ENCODE measurements around the gene SLC12A8. TPM values are rescaled to one million over a fixed set of nuclear protein-coding genes. Genes with fewer than 3 reads are reported as not detected.

SLC12A8 gene
- total and polyA plus RNA-seq, 2 experiments from 2014 or later, result 6.9 to 15.9 TPM

DNA sequence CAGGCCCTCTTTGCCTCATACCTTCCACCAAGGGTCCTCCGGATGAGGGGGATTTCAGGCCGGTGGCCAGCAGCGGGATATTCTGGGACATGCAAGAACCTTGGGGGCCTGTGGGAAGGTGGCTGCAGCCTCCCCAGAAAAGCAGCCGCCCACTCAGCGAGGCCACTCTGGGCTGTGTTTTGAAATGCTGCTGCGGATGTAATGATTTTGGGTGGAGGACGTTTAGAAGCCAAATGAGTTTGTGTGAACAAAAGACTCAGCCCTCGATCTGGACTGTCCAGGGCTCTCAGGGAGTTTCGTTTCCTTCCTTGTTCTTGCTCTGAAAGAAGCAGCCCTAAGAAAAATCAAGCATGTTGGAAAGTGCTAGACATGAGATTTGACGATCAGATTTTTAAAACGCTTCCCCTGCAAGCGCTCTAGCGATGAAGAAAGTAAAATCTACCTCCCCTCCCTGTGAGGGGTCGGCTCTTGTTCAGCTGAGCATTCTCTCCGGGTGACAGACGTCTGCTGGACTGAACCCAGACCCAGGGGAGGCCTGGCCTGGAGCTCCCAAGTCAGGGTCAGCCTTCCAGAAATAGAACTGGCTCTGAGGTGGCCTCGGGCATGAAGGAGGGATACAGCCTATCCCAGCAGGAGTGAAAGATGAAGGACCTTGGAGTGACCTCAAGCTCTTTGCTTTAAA, 169.7 kb downstream of the SLC12A8 start:
- H3K27ac Mint-ChIP-seq, result no peak overlapping the region
- no peak overlapping the region for H3K4me3 ChIP-seq
- H4K20me1 ChIP-seq (replicated peaks; ENCODE audit: insufficient read depth), result no peaks in the 10 kb centered on the region; the same call in 1 of the 2 replicates
- no peaks in the 10 kb centered on the region for H3K27me3 ChIP-seq (ENCODE audit: insufficient read depth)
- peaks cover 31% of the 10 kb centered on the region for H3K4me1 Mint-ChIP-seq
- H3K4me3 Mint-ChIP-seq, result no peak overlapping the region
- H3K36me3 ChIP-seq (ENCODE audit: insufficient read depth), result no peaks in the 10 kb centered on the region; the same call in 1 of the 2 replicates
- H3F3A ChIP-seq (replicated peaks; ENCODE audit: low read depth), result no peaks in the 10 kb centered on the region; the same call in 1 of the 2 replicates
- peaks cover 11% of the 10 kb centered on the region; the same call in 1 of the 2 replicates for H3K79me2 ChIP-seq (replicated peaks; ENCODE audit: insufficient read depth)
- peak overlapping the region; percentile 57; the same call in 1 of the 2 replicates for H3K4me2 ChIP-seq
- H2AFZ ChIP-seq, result no peak overlapping the region
- H3K4me1 ChIP-seq (ENCODE audit: insufficient read depth), result peaks cover 44% of the 10 kb centered on the region
- no peaks in the 10 kb centered on the region for H3K27me3 Mint-ChIP-seq (ENCODE audit: insufficient read depth, low read depth, poor library complexity)
- no peaks in the 10 kb centered on the region for H3K9me2 ChIP-seq (ENCODE audit: insufficient read depth)
- TF ChIP-seq JUNB (IDR thresholded peaks at IDR 0.05; ENCODE audit: unreplicated experiment) (no peak), ZNF331 (CRISPR knock-in tag; IDR thresholded peaks at IDR 0.05; ENCODE audit: low read depth) (no peak)
- 0 out of 2 replicates have a peak overlapping the region, but pooled peaks have one; percentile 28 for H3K27ac ChIP-seq (ENCODE audit: low read depth)
- no peaks in the 10 kb centered on the region; the same call in 2 of the 3 replicates for H3K36me3 Mint-ChIP-seq (ENCODE audit: low read depth)
- ATAC-seq, result no peak
- H3K9me3 Mint-ChIP-seq, result no peaks in the 10 kb centered on the region
- no peak for DNase-seq (ENCODE audit: low spot score)

DNA sequence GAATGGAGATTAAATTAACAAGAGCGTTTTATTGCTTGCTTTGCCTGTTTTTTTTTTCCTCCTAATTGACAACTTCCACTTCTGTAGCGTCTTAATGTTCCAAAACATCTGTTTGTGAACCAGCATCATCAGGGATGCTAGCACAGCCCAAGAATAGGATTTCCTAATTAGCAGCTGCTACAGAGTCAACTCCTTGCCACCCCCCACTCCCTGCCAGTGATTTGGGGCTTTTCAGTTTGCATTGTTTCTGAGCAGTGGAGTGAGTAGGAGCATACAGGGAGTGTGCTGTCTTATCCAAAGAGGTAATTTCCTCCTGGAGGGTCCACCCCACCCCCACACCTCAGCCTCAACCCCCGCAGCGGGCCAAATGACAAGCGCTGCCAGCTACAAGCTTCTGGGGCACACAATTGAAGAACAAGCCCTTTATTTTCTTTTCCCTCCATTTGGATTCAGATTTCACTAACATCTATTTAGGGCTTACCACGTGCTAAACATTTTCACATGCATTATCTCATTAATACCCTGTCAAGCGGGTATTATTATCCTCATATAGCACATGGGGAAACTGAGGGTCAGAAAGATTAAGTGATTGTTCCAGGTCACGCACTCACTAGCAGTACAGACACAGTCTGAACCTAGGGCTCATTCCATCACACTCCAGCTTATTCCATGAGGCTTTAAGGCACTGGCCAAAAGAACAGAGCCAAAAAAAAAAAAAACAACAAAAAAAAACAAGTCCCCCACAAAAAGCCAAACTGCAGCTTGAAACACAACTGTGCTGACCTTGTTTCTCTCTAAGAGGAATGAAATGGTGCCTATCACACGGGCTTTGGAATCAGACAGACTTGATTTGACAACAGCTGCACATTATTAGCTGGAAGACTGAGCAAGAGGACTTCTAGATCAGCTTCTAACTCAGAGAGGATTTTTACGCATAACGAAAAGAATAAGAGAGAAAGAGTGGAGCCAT, 173.1 kb downstream of the SLC12A8 start:
- H3K4me1 Mint-ChIP-seq, result peaks cover 31% of the 10 kb centered on the region
- Histone ChIP-seq H3K27me3 (ENCODE audit: insufficient read depth) (no peaks in the 10 kb centered on the region), H3K27ac (ENCODE audit: low read depth) (peak overlapping the region; percentile 36; the same call in 1 of the 2 replicates), H3K79me2 (replicated peaks; ENCODE audit: insufficient read depth) (peaks cover 11% of the 10 kb centered on the region; the same call in 1 of the 2 replicates), H3K4me3 (no peak overlapping the region), H3K9me2 (ENCODE audit: insufficient read depth) (no peaks in the 10 kb centered on the region), H3K36me3 (ENCODE audit: insufficient read depth) (no peaks in the 10 kb centered on the region; the same call in 1 of the 2 replicates), H4K20me1 (replicated peaks; ENCODE audit: insufficient read depth) (no peaks in the 10 kb centered on the region; the same call in 1 of the 2 replicates), H3K4me1 (ENCODE audit: insufficient read depth) (peaks cover 40% of the 10 kb centered on the region), H3K4me2 (peak overlapping the region; percentile 71), H2AFZ (no peak overlapping the region), H3F3A (replicated peaks; ENCODE audit: low read depth) (no peaks in the 10 kb centered on the region; the same call in 1 of the 2 replicates)
- peak; percentile 75 for ATAC-seq
- peaks cover 8% of the 10 kb centered on the region; the same call in 2 of the 3 replicates for H3K36me3 Mint-ChIP-seq (ENCODE audit: low read depth)
- H3K27me3 Mint-ChIP-seq (ENCODE audit: insufficient read depth, low read depth, poor library complexity), result no peaks in the 10 kb centered on the region
- no peak overlapping the region for H3K4me3 Mint-ChIP-seq
- peaks cover 10% of the 10 kb centered on the region for H3K9me3 Mint-ChIP-seq
- no peak overlapping the region for H3K27ac Mint-ChIP-seq
- DNase-seq (ENCODE audit: low spot score), result no peak
- TF ChIP-seq STAT1 (IDR thresholded peaks at IDR 0.05; ENCODE audit: unreplicated experiment) (no peak), REST (IDR thresholded peaks at IDR 0.05; ENCODE audit: unreplicated experiment) (no peak), JUNB (IDR thresholded peaks at IDR 0.05; ENCODE audit: unreplicated experiment) (no peak)
- TF ChIP-seq, protein P1, sequence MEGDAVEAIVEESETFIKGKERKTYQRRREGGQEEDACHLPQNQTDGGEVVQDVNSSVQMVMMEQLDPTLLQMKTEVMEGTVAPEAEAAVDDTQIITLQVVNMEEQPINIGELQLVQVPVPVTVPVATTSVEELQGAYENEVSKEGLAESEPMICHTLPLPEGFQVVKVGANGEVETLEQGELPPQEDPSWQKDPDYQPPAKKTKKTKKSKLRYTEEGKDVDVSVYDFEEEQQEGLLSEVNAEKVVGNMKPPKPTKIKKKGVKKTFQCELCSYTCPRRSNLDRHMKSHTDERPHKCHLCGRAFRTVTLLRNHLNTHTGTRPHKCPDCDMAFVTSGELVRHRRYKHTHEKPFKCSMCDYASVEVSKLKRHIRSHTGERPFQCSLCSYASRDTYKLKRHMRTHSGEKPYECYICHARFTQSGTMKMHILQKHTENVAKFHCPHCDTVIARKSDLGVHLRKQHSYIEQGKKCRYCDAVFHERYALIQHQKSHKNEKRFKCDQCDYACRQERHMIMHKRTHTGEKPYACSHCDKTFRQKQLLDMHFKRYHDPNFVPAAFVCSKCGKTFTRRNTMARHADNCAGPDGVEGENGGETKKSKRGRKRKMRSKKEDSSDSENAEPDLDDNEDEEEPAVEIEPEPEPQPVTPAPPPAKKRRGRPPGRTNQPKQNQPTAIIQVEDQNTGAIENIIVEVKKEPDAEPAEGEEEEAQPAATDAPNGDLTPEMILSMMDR (conservative IDR thresholded peaks at IDR 0.05; ENCODE audit: low read depth in 2 of 2), result no peak
- TF ChIP-seq, protein P2, sequence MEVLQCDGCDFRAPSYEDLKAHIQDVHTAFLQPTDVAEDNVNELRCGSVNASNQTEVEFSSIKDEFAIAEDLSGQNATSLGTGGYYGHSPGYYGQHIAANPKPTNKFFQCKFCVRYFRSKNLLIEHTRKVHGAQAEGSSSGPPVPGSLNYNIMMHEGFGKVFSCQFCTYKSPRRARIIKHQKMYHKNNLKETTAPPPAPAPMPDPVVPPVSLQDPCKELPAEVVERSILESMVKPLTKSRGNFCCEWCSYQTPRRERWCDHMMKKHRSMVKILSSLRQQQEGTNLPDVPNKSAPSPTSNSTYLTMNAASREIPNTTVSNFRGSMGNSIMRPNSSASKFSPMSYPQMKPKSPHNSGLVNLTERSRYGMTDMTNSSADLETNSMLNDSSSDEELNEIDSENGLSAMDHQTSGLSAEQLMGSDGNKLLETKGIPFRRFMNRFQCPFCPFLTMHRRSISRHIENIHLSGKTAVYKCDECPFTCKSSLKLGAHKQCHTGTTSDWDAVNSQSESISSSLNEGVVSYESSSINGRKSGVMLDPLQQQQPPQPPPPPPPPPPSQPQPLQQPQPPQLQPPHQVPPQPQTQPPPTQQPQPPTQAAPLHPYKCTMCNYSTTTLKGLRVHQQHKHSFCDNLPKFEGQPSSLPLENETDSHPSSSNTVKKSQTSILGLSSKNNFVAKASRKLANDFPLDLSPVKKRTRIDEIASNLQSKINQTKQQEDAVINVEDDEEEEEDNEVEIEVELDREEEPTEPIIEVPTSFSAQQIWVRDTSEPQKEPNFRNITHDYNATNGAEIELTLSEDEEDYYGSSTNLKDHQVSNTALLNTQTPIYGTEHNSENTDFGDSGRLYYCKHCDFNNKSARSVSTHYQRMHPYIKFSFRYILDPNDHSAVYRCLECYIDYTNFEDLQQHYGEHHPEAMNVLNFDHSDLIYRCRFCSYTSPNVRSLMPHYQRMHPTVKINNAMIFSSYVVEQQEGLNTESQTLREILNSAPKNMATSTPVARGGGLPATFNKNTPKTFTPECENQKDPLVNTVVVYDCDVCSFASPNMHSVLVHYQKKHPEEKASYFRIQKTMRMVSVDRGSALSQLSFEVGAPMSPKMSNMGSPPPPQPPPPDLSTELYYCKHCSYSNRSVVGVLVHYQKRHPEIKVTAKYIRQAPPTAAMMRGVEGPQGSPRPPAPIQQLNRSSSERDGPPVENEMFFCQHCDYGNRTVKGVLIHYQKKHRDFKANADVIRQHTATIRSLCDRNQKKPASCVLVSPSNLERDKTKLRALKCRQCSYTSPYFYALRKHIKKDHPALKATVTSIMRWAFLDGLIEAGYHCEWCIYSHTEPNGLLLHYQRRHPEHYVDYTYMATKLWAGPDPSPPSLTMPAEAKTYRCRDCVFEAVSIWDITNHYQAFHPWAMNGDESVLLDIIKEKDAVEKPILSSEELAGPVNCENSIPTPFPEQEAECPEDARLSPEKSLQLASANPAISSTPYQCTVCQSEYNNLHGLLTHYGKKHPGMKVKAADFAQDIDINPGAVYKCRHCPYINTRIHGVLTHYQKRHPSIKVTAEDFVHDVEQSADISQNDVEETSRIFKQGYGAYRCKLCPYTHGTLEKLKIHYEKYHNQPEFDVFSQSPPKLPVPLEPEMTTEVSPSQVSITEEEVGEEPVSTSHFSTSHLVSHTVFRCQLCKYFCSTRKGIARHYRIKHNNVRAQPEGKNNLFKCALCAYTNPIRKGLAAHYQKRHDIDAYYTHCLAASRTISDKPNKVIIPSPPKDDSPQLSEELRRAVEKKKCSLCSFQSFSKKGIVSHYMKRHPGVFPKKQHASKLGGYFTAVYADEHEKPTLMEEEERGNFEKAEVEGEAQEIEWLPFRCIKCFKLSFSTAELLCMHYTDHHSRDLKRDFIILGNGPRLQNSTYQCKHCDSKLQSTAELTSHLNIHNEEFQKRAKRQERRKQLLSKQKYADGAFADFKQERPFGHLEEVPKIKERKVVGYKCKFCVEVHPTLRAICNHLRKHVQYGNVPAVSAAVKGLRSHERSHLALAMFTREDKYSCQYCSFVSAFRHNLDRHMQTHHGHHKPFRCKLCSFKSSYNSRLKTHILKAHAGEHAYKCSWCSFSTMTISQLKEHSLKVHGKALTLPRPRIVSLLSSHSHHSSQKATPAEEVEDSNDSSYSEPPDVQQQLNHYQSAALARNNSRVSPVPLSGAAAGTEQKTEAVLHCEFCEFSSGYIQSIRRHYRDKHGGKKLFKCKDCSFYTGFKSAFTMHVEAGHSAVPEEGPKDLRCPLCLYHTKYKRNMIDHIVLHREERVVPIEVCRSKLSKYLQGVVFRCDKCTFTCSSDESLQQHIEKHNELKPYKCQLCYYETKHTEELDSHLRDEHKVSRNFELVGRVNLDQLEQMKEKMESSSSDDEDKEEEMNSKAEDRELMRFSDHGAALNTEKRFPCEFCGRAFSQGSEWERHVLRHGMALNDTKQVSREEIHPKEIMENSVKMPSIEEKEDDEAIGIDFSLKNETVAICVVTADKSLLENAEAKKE (CRISPR knock-in tag; IDR thresholded peaks at IDR 0.05), result no peak
